Measurements from ENCODE around the gene EYA2.
A peak's percentile ranks its signal among the peaks of the same experiment; 100 is the strongest.

EYA2 gene

DNA sequence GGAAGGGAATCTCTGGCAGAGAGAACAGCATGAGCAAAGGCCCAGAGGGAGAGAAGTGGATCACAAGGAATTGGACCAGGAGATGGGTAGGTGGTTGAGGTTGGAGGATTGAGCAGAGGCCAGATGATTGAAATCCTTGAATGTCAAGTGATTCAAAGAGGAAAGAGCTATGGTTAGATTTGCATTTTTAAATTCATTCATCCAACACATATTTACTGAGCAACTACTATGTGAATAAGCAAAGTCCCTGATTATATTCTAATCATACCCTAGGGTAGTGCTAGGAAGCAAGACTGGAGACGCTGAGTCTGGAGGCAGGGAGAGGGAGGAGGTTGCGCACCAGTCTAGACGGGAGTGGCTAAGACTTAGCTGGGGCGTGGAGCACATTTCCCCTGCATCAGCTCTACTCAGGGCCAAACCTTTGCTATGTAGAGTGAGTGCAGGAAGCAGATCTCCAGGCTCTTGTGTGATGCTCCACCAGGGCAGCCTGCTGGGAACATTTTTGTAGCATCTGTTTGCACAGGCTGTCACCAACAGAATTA, 40.2 kb downstream of the EYA2 start:
- DNase-seq = no peak

DNA sequence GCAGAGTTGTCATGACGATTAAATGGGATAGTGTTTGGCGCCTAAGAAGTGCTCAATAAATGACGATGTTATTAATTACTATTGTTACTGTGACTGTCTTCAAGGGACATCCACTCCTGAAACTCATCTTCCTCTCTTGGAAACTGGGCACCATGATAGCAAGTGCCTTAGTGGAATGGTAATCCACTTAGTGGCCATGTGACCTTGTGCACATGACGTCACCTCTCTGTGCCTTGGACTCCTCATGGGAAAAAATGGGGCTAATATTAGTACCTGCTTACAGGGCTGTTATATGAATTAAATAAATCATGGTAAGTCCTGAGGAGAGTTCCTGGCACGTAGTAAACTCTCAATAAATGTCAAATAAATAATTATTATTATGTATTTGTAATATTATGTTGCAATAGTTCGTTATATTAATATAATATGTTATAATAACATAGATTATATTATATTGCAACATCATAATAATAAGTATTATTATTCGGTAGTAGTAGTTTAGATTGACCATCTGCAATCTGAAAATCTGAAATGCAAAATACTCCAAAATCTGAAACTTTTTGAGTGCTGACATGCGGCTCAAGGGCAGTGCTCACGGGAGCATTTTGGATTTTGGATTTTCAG, 40.9 kb downstream of the EYA2 start:
- DNase-seq = no peak

DNA sequence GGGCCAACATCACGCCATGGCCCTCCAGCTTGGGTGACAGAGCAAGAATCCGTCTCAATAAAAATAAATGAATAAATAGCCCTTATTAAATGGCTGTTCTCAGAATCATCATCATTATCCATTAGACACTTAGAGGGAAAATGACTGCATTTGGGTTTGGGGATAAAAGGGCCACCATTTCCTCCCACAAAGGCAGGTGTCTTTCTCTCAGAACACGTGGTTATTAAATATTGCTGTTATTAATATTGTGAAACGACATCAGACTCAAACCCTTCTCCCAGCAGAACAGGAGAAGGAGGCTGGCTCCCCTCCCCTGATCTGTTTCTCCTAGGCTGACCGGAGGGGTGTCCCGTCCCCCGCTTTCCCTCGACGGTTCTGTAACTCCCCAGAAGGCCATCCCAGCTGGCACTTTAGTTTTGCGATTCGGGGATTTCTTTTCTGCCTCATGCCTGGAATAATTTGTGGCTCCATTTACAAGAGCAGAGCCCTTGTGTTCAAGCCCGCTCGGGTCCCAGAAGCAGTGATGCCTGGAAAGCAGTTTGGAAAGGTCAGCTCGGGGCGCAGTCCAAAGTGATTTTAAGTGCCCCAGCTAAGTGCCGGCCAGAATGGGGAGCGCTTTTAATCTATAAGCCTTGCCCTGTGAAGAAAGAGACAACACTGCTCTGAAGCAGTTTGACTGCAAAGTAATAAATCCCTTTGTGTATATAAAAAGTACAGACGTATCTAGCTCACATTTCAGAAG, 41.9 kb downstream of the EYA2 start:
- DNase-seq = no peak

DNA sequence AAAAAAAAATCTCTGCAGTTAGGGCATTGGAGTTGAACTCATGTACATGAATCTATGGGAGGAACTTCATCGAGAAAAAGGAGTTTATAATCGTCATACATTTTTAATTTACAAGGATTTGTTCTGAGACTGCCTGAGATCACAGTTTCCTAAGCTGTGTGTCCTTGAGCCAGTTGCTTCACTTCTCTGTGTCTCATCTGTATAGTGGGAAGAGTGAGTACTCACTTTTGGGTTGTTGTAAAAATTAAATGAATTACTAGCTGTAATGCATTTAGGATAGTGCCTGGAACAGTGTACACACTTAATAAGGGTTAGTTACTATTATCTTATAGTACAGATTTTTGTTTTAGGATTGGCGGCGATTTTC, 42.5 kb downstream of the EYA2 start:
- no peak for DNase-seq

DNA sequence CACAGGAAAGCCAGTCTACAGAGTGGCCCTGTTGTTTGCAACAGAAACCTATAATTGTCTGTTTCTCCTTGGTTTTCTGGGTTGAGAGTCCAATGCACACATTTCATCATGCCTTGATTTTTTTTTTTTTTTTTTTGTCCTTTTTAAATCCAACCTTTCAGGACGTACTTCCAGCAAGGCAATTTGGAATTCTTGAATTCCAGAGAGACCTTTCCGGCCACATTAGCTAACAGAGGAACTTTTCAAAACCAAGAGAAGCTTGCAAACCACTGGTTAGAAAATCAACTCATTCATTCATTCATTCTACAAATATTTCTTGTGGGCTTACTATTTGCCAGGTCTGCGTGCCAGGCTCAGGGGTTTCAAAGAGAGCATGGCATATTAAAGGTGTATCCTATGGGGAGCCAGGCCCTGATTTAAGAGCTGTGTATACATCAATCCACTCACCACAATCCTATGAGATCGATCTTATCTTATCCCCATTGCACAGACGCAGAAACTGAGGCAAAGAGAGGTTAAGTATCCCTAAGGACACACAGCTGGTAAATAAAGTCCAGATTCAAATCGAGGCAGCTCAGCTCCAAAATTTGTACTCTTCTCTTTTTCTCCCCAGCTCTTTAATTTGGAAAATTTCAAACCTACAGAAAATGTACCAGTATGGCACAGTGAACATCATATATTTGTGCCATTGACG, 43.0 kb downstream of the EYA2 start:
- DNase-seq = no peak

DNA sequence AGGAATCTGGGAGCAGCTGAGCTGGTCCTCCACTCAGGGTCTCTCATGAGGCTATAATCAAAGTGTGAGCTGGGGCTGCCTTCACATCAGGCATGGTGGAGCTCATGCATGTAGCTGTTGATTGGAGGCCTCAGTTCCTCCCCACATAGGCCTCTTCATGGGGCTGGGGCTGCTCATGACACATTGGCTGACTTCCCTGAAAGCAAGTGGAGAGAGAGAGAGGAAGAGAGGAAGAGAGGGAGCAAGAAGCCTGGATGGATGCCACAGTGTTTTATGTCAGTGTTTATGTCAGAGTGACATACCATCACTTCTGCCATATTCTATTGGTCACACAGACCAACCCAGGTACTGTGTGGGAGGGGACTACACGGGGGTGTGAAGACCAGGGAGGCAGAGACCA, 43.8 kb downstream of the EYA2 start:
- DNase-seq = no peak

DNA sequence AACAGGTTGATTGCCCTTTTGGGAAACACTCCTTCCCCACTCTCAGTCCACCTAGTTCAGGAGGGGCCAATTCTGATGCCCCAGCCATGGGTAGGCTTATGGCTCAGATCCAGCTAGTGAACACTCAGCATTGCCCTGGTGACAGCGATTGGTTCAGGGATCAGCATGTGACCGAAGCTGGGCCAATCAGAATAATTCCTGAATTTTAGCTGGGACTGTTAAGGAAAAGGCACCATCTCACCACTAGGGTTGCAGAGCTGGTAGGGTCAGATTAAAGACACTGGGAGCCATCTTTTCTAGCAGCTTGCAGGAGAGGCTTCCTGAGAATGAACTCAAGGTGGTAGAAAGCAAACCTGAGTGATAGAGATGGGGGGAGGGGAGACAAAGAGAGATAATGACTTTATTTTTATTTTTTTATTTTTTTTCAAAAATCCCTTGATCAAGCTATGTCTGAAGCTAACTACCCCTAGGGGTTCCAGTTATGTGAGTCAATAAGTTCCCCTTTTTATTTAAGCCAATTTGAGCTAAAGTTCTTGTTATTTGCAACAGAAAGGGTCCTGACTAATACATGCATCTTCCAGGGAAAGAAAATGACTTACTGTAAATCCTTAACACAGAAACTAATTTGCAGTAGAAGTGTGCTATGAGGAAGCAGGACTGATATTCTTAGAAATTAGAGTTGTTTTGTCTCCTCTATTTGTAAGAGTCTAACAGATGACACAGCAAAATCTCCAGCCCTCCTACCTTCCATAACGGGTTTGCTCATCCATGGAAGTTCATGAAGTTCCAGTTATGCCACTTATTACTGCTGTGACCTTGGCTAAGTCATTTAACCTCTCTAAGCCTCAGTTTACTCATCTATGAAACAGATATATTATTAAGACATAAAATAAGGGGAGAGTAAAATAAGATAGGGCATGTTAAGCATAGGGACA, 44.7 kb downstream of the EYA2 start:
- no peak for DNase-seq

DNA sequence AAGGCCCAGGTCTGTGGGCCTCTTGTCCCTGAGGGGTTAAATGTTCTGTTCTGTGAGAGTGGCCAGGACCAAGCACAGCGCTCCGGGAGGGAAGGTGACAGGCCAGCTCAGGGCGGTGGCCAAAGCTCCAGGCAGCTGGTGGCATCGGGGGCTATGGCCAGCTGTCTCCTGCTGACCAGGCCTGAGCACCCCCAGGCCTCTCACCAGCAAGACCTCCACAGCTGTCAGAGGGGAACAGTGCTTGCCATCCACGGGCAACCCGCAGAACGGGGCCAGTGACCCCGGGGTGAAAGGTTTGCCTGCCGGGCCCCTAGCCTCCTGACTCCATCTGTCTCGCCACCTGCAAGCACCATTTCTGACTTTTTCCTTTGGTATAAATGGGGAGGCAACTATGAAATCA, 46.0 kb downstream of the EYA2 start:
- DNase-seq = no peak

DNA sequence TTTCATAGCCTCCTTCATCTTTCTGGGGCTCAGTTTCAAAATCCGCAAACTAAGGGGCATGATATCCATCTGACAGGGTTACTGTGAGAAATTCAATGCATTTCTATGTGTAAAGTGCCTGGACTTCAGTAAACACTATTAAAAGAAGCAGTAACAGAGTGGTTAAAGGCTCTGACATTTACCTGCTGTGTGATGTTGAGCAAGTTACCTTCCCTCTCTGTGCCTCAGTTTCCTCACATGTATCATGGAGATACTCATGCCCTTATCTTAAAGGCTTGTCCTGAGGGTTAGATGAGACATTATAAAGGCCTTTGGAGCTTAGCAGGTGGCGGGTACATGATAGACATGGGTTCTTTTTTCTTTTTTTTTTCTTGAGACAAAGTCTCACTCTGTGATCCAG, 46.8 kb downstream of the EYA2 start:
- DNase-seq = no peak

DNA sequence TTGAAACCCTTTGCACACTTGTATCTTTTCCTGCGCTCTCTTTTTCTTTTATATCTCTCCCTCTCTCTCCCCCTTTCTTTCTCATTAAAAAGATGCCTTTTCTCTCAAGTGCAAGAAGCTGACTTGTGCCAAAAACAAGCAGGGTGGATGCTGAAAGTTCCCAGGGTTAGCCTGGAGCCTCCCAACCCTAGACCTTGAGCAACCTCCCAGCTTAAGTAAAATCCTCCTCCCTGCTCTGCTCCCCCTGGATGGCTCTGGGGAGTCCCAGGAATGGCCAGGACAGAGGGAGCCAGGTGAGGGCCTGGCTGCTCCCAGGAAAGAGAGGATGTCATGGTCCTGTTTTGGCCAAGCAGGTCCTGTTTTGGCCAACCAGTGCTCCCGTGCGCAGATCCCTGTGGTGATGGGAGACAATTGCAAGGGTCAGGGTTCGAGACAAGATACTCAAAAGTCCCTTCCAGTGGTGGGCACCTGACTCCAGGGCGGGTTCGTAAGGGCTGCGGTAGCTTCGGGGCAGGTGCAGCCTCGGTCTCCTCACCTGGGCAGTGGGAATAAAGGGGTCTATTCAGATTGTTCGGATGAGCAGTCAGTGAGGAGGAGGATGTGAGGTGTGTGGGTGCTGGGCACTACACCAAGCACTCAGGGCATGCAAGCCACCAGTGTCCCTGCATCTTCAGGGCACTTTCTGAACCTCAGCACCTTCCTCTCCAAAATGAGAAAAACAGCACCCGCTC, 49.4 kb downstream of the EYA2 start:
- DNase-seq = no peak

DNA sequence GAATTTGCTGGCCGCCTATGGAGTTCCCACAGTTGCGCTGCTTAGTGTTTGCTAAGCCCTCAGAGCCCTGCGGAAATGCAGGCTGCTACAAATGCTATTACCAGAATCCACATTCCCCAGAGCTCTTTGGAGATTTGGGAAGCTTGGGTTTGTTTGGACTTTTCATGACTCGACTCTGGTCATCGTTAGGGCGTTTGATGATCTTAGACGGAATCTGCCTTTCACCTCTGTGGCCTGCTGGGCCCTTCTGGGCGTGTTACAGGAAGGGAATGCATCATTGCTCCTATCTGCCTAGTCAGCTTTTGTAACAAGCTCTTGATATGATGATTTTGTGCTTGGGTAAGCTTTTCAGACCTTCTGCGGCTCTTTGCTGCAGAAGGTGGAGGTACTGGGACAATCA, 50.8 kb downstream of the EYA2 start:
- no peak for DNase-seq

DNA sequence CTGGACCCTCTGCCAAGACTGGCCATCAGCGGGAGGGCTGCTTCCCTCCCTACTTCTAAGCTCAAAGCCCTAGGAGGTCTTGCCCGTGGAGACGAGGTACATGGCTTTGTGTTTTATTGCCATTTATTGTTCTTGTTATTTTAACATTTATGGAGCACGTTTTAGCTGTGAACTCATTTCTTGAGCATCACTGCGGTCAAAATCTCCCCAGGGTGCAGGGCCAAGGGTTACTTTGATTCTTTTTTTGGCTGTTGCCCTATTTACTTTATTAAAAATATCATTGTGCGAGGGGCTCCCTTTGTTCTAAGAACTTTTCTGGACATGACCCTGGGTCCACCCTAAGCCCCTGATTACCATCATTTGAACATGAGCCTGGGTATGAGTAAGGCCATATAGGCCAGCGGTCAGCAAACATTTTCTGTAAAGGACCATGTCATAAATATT, 51.6 kb downstream of the EYA2 start:
- no peak for DNase-seq

DNA sequence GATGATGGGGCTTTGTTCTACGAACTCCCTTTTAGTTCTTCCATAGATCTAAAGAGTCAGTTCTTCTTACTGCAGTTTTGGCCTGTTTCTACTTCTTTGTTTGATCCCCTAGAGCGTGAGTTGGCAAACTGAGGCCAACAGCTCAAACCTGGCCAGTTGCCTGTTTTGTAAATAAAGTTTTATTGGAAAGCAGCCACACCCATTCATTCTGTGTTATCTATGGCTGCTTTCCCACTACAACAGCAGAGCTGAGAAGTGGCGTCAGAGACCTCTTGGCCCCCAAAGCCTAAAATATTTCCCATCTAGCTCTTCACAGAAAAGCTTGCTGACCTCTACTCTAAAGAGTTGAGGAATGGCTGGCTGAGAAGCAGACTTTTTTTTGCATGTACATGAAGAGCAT, 52.2 kb downstream of the EYA2 start:
- no peak for DNase-seq

DNA sequence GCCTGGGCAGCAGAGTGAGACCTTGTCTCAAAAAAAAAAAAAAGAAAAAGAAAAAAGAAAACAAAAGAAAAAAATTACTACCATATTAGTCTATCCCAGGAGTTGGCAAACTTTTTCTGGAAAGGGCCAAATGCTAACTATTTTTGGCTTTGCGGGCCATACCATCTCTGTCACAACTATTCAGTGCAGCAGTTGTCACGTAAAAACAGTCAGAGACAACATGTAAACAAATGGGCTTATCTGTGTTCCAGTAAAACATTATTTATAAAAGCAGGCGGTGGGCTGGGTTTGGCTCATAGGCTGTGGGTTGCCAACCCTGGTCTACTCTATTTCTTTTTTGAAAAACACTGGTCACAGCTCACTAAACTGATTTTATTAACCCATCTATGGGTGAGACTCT, 53.4 kb downstream of the EYA2 start:
- no peak for DNase-seq

DNA sequence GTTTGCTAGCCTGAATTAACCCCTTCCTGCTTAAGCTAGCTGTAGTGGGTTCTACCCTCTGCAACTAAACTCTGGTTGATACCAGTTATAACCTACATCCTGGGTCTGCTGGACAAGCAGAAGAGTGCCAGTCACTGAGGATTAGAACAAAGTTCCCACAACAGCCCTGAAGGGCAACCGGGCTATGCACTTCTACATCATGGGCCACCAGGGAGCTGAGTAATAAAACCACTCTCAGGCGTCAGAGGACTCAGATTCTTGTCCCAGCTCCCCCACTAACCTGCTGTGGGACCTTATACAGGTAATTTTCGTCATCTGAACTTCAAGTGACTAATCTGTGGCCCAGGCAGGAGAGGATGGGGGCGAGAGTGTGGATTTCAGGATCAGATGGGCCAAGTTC, 56.8 kb downstream of the EYA2 start:
- no peak for DNase-seq

DNA sequence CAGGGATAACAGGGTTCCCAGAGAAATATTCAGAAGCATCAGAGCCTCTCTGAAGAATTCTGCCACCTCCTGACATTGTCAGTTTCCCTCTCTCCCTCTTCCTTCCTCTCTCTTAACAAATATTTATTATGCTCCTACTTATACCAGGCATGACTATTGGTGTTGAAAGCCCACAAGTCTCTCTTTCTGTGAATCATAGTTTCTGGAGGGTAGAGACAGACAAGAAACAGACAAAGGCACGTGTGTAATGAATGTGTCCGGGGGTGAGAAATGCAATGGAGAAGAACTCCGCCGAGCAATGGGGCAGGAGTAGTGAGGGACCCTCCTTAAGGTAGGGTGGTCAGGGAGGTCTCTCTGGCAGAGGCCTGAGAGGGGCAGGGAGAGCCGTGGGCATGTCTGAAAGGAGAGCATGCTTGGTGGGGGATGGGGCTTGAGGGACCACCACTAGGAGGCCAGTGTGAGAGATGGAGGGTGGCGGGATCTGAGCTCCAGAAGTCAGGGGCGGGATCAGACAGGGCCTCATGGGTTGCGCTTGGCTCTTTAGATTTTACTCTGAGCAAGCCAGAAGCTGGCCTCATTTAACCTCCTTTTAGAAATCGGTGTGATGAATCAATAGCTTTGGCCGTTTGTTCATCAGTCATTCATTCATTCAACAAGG, 57.3 kb downstream of the EYA2 start:
- no peak for DNase-seq

DNA sequence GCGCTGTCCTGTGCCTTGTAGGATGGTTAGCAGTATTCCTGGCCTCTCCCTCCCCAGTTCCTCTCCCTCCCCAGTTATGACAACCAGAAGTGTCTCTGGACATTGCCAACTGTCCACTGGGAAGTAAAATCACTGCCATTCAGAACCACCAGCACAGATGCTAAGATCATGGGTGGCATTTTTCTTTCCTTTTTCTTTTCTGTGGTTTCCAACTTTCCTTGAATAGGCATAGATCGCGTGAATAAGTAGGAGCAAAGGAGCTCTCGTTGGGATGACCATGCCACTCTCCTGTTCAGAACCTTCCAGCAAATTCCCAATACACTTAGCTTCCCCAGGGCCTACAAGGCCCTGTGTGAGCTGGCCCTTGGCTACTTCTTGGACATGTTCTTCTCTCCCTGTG, 59.0 kb downstream of the EYA2 start:
- no peak for DNase-seq

DNA sequence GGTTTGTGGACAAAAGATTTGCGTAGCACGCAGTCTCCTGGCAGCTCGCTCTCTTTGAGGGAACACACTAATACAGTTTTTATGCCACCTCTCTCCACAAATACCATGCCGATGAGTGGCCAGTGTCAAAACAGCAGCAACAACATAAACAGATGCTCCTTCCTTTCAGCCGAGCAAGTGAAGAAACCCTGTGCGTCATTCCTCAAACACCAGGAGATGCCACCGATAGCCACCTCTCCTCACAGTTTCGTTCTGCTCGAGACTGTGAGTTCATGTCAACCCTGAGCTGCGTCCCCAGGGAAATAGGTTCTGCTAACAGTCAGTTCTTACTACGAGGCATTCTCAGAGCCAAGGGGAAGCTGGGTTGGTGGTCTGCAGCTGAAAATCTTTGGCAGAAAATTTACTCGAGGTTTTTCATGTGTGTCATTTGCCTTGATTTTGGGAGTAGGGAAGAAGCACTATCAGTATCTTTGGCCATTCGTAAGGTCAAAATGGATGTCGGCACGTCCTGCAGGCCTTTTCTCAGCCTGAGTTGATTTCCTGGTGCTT, 59.9 kb downstream of the EYA2 start:
- DNase-seq = no peak

DNA sequence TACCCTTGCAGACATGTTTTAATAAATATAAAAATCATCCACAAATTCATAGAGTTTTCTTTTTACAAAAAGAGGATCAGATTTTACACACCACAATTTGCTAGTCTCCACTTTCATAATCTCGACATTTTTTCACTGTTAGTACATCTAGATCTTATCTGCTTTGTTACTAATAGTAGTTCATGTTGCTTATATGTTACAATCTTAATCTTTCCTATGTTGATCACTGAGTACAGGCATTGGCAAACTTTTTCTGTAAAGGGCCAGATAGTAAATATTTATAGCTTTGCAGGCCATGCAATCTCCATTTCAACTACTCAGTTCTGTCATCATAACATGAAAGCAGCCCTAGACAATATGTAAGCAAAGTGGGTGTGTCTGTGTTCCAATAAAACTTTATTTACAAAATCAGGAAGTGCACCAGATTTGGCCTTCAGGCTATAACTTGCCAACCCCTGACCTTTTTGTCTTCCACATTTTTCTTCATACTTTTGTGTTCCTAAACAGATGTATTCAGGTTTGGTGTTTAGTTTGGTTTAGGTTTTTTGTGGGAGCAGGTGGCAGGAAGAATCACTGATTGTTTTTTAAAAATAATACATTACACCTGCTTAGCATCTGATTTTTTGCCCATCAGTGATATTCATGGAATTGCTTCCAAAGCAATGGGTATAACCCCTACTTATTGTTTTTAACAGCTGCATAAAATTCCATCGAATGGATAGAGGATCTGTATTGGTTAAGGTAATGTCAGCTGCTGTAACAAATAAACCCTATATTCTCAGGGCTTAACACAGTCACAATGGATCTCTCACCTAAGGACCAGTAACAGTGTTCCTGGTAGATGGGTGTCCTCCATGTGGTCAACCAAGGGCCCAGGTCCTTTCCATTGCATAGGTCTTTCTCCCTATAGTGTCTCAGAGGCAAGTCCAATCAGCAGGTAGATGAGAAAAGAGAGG, 61.2 kb downstream of the EYA2 start:
- no peak for DNase-seq

DNA sequence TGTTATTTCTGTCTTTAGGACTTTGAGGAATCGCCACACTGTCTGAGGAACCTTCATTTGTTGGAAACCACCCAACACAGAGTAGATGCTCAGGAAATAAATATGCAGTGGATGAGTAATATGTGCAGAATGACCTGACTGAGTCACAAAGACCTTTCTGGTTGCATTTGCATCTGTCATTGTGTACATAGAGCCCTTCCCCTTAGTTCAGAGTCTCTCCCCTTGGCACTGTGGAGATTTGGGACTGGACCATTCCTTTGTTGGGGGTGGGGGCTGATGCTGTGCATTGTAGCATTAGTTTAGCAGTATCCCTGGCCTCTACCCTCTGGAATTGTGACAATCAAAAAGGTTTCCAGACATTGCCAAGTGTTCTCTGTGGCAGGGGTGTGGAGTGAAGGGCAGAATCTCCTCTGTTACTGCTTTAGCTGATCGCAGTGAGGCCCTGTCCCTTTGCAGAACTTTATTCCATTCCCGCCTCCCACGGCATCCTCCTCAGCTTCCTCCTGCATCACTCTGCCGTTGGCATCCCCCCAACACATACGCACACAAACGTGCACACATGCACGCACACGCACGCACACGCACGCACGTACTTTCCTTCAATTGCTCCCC, 64.5 kb downstream of the EYA2 start:
- peak; percentile 15 for DNase-seq
